Hepatocyte (in vitro differentiated cells): ENCODE data around the gene FRRS1.

Experiments
- CTCF ChIP-seq: fragments of 200-600 bp; sonication (generic); IDR thresholded peaks from 2 replicates; pipeline ENCODE4 v1.5.1; 2016; ENCODE audit warnings: antibody characterized with exemption, mild to moderate bottlenecking; ENCODE audit not compliant: poor library complexity
- EZH2 ChIP-seq: fragments of 200-600 bp; sonication (generic); IDR thresholded peaks from 2 replicates; pipeline ENCODE4 v1.6.1; 2016; ENCODE audit warnings: antibody characterized with exemption, mild to moderate bottlenecking, borderline replicate concordance
- EZH2phosphoT487 ChIP-seq: fragments of 200-600 bp; sonication (generic); IDR thresholded peaks from one replicate; pipeline ENCODE4 v1.6.1; 2018; ENCODE audit warnings: antibody characterized with exemption, mild to moderate bottlenecking, low read depth, moderate library complexity; ENCODE audit not compliant: unreplicated experiment, severe bottlenecking

- TF ChIP-seq CTCF (no peak), EZH2phosphoT487 (no peak), EZH2 (no peak)
Observed at GRCh38 chr1:99745061-99745460, 21.4 kb downstream of the FRRS1 start.
